Activated B cell treated with CpG ODN at 0.5 μM for 24 hours (primary cell): Measurements from ENCODE around the gene KIAA0586. TPM values are rescaled to one million over a fixed set of nuclear protein-coding genes. Genes with fewer than 3 reads are reported as not detected.

Experiments
- ATAC-seq: fragments of 200-7000 bp; cut with Tn5 transposase; one replicate; pipeline ENCODE4 v1.10.0; 2021; ENCODE audit warnings: low read depth, mild to moderate bottlenecking, moderate library complexity
- CTCF ChIA-PET: fragments of 350-600 bp; sonication (Branson Sonifier 250); formaldehyde crosslinking; loops from one replicate; lab custom pipeline; 2021; ENCODE audit warnings: antibody characterized with exemption; lab: Charles Lee
- POLR2A ChIA-PET: fragments of 350-600 bp; sonication (Branson Sonifier 250); formaldehyde crosslinking; loops from one replicate; lab custom pipeline; 2021; ENCODE audit warnings: antibody characterized with exemption; lab: Charles Lee
- DNase-seq: peaks from one replicate; pipeline ENCODE4 v3.0.0; 2022
- H3K27ac Mint-ChIP-seq: one replicate; pipeline ENCODE4 v1.8.0; 2020; ENCODE audit warnings: mixed read lengths
- H3K27me3 Mint-ChIP-seq: one replicate; pipeline ENCODE4 v1.8.0; 2021; ENCODE audit warnings: mixed read lengths
- H3K36me3 Mint-ChIP-seq: one replicate; pipeline ENCODE4 v1.8.0; 2021; ENCODE audit warnings: low read depth, mixed read lengths
- H3K4me1 Mint-ChIP-seq: one replicate; pipeline ENCODE4 v1.8.0; 2021; ENCODE audit warnings: mixed read lengths
- H3K4me3 Mint-ChIP-seq: one replicate; pipeline ENCODE4 v1.8.0; 2020; ENCODE audit warnings: mild to moderate bottlenecking, mixed read lengths
- H3K9me3 Mint-ChIP-seq: one replicate; pipeline ENCODE4 v1.8.0; 2020; ENCODE audit warnings: mixed read lengths
- CTCF ChIP-seq: fragments of 200-600 bp; IDR thresholded peaks from one replicate; pipeline ENCODE4 v1.8.0; 2022; ENCODE audit warnings: antibody characterized with exemption, mild to moderate bottlenecking
- intact Hi-C: fragments of 100-400 bp; cut with micrococcal nuclease; formaldehyde crosslinking; loops from one replicate; pipeline ENCODE4 v1.15.1; 2024
- total RNA-seq: library from RNA; stranded (reverse); gene quantifications from 2 replicates; pipeline ENCODE4 v1.2.3, GENCODE V29; 2022

Gene KIAA0586
- total RNA-seq, 1 donor from 2014 or later = 19.8 TPM

- POLR2A ChIA-PET = no interaction called here
- no peak for TF ChIP-seq CTCF
- intact Hi-C loops = no loop called here
- Mint-ChIP-seq H3K9me3 (no peaks in the 10 kb centered on the region), H3K4me1 (no peaks in the 10 kb centered on the region), H3K27me3 (no peaks in the 10 kb centered on the region), H3K36me3 (no peaks in the 10 kb centered on the region), H3K27ac (no peak overlapping the region), H3K4me3 (no peak overlapping the region)
- no peak for ATAC-seq
- DNase-seq = no peak
- CTCF ChIA-PET = no interaction called here
Measured at GRCh38 chr14:58563978-58564377, 136.5 kb downstream of the KIAA0586 start.

DNA sequence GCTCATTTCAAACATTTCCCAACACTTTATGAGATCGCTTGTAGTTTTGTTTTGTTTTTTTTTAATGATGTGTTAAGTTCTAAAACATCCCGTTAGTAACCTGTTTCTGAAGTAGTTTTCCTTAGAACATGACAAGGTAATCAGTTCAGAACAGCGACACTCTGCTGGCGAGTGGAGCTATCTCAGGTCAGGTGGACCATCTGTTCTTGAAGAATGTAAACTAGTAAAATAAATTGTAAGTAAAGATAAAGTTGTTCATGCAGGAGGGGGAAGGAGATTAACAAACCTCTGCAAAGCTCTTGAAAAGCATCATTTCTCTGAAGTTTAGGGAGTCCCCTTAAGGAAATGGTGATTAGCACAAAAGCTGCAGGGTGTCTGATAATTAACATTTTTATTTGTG, 138.3 kb downstream of the KIAA0586 start:
- Mint-ChIP-seq H3K27ac (no peak overlapping the region), H3K9me3 (no peaks in the 10 kb centered on the region), H3K27me3 (no peaks in the 10 kb centered on the region), H3K36me3 (no peaks in the 10 kb centered on the region), H3K4me1 (no peaks in the 10 kb centered on the region), H3K4me3 (no peak overlapping the region)
- no peak for TF ChIP-seq CTCF
- intact Hi-C loops = no loop called here
- ChIA-PET CTCF (no interaction called here), POLR2A (no interaction called here)
- ATAC-seq = no peak
- DNase-seq = no peak

DNA sequence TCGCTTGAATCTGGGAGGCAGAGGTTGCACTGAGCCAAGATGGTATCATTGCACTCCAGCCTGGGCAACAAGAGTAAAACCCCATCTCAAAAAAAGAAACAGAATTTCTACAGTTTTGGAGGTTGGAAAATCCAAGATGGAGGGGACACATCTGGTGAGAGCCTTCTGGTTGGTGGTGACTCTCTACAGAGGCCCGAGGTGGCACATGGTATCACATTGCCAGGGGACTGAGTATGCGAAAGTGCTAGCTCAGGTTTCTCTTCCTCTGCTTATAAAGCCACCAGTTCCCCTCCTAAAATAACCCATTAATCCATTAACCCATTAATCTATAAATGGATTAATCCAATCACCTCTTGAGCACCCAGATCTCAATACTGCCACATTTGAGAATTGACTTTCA, 139.5 kb downstream of the KIAA0586 start:
- CTCF ChIA-PET = no interaction called here
- intact Hi-C loops = no loop called here
- POLR2A ChIA-PET = no interaction called here

DNA sequence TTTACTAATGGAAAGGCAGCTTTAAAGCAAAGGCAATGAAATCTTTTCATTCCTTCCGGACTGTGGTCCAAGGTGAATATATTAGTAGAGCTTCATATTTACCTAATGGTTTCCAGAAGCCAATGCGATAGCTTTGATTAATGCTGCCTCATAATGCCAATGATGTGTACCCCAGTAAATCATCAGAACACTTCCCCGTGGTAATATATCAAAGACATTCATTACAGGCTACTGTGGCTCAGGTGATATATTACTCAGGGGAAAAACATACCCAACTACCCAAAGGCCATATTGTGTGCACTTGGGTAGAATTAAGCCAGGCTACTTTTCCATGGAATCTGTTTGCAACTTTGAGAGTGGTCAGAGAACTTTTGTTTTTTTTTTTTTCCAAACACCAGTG, 140.8 kb downstream of the KIAA0586 start:
- CTCF ChIA-PET = no interaction called here
- H3K36me3 Mint-ChIP-seq = no peaks in the 10 kb centered on the region

More for the DNA sequence above, 139.5 kb downstream of the KIAA0586 start:
- no peak overlapping the region for H3K27ac Mint-ChIP-seq
- no peaks in the 10 kb centered on the region for H3K4me1 Mint-ChIP-seq
- no peaks in the 10 kb centered on the region for H3K36me3 Mint-ChIP-seq
- no peak for ATAC-seq
- no peak for DNase-seq
- H3K27me3 Mint-ChIP-seq = no peaks in the 10 kb centered on the region
- H3K4me3 Mint-ChIP-seq = no peak overlapping the region
- TF ChIP-seq CTCF = no peak
- no peaks in the 10 kb centered on the region for H3K9me3 Mint-ChIP-seq

DNA sequence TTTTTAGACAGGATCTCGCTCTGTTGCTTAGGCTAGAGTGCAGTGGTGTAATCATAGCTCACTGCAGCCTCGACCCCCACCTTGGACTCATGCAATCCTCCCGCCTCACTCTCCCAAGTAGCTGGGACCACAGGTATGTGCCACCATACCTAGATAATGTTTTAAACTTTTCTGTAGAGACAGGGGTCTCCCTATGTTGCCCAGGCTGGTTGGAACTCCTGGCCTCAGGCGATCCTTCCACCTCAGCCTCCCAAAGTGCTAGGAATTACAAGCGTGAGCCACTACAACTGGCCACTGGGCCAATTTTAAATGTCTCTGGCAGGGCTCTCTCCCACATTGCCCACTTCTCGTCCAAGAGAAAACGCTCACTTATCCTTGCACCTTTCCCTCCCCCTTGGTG, 143.7 kb downstream of the KIAA0586 start:
- no peak for DNase-seq
- no peaks in the 10 kb centered on the region for H3K9me3 Mint-ChIP-seq
- no peak for ATAC-seq
- H3K4me1 Mint-ChIP-seq = no peaks in the 10 kb centered on the region
- H3K4me3 Mint-ChIP-seq = no peak overlapping the region
- CTCF ChIA-PET = no interaction called here
- no peaks in the 10 kb centered on the region for H3K36me3 Mint-ChIP-seq
- no peak overlapping the region for H3K27ac Mint-ChIP-seq
- POLR2A ChIA-PET = no interaction called here
- TF ChIP-seq CTCF = no peak
- H3K27me3 Mint-ChIP-seq = no peaks in the 10 kb centered on the region
- intact Hi-C loops = no loop called here

More for the DNA sequence above, 140.8 kb downstream of the KIAA0586 start:
- no peaks in the 10 kb centered on the region for H3K4me1 Mint-ChIP-seq
- no peak for TF ChIP-seq CTCF
- intact Hi-C loops = no loop called here
- no peak for ATAC-seq
- H3K27ac Mint-ChIP-seq = no peak overlapping the region
- H3K4me3 Mint-ChIP-seq = no peak overlapping the region
- no peaks in the 10 kb centered on the region for H3K27me3 Mint-ChIP-seq
- POLR2A ChIA-PET = no interaction called here
- DNase-seq = no peak
- no peaks in the 10 kb centered on the region for H3K9me3 Mint-ChIP-seq
